MG63 (cell line): ENCODE measurements around the gene LELP1. TPM values are rescaled to one million over a fixed set of nuclear protein-coding genes. Genes with fewer than 3 reads are reported as not detected.
"Not testable (repeated sequence)": the region's sequence is repeated elsewhere in the genome, so short reads cannot be mapped to it uniquely, and the experiment has no call there.

ENCODE experiments used
- DNase-seq: peaks from one replicate; pipeline ENCODE4 v3.0.0-alpha.2; 2020
- H3K27me3 ChIP-seq: fragments of 250-450 bp; sonication (Bioruptor Pico); 2 replicates; pipeline ENCODE4 v1.5.1; 2020; ENCODE audit warnings: mild to moderate bottlenecking, moderate library complexity
- H3K36me3 ChIP-seq: fragments of 250-450 bp; sonication (Bioruptor Pico); 2 replicates; pipeline ENCODE4 v1.5.1; 2020; ENCODE audit warnings: mild to moderate bottlenecking, moderate library complexity
- H3K4me3 ChIP-seq: fragments of 250-450 bp; sonication (Bioruptor Pico); 2 replicates; pipeline ENCODE4 v1.5.1; 2020; ENCODE audit warnings: mild to moderate bottlenecking, moderate library complexity
- H3K9me3 ChIP-seq: fragments of 250-450 bp; sonication (Bioruptor Pico); 2 replicates; pipeline ENCODE4 v1.5.1; 2020; ENCODE audit warnings: mild to moderate bottlenecking, moderate library complexity
- total RNA-seq: library from RNA; depleted of rRNA; stranded (reverse); fragments of >200 nt; shearing (Covaris generic); gene quantifications from 2 replicates; pipeline ENCODE4 v1.2.3, GENCODE V29; 2014; ENCODE audit warnings: low replicate concordance; rRNA removed

Gene LELP1
- not detected in 2 replicates for total RNA-seq

DNA sequence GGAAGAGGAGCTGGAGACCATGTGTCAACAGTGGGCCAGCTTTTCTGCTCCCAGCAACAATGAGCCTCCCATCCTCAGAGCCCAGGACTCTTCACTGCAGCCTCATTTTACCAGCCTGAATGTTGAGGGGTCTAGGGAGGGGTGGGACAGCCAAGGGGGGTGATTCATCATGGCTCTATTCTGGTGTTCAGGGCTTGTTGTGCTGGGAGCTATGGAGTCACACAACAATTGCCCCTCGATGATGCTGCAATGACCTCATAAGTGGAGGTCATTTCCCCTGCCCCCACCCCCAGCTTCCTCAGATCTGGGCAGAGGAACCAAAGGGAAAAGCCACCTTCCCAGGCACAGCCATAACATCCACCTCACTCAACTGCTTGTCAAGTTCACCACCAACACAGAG is at the start of gene LELP1:
Gene LELP1, plus strand, starts transcription at position 301 of the 400 bp plus-strand sequence. CDS start 1,278 bp downstream, outside the sequence.
- H3K27me3 ChIP-seq = peaks cover 13% of the 10 kb centered on the region
- DNase-seq = no peak
- H3K36me3 ChIP-seq = no peaks in the 10 kb centered on the region
- no peaks in the 10 kb centered on the region; the same call in 1 of the 2 replicates for H3K9me3 ChIP-seq
- H3K4me3 ChIP-seq = no peak within 1 kb of the TSS

DNA sequence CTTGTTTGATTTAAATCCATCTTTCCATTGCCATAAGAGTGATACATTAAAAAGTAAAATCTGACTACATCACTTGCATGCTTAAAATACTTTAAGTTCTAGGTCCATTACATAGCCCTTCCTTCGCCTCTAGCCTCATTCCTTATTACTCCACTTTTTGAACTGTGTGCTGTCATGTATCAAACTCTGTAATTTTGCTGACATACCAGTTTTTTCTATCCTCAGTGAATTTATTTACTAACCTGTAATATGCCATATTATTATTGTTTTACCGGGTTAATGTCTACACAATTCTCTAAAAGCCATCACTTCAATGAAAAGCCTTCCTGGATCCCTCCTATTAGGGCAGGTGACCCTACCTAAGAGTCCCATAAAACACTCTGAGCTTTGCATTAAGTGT is 47.7 kb upstream of the LELP1 start:
- Histone ChIP-seq H3K36me3 (no peaks in the 10 kb centered on the region), H3K27me3 (peaks cover 11% of the 10 kb centered on the region), H3K9me3 (no peaks in the 10 kb centered on the region), H3K4me3 (no peak overlapping the region)
- no peak for DNase-seq

DNA sequence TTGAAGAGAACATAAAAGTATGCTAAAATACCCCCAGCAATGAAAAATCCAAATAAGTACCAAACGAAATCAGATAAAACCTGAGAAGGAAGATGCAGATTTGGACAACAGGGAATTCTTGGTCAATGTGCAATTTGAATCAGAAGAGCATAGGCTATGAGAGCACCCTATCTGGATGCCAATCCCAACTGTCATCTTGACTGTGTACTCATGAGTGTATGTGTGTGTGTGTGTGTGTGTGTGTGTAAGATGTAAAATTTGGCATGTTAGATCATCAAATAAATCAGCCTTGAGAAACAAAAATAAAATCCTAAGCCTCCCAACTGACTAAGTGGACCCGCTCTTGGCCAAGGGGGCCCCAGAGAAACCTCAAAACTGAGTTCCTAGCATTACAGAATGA is 34.5 kb upstream of the LELP1 start:
- no peak for DNase-seq
- Histone ChIP-seq H3K9me3 (no peaks in the 10 kb centered on the region), H3K36me3 (no peaks in the 10 kb centered on the region), H3K4me3 (no peak overlapping the region), H3K27me3 (peaks cover 7% of the 10 kb centered on the region)

DNA sequence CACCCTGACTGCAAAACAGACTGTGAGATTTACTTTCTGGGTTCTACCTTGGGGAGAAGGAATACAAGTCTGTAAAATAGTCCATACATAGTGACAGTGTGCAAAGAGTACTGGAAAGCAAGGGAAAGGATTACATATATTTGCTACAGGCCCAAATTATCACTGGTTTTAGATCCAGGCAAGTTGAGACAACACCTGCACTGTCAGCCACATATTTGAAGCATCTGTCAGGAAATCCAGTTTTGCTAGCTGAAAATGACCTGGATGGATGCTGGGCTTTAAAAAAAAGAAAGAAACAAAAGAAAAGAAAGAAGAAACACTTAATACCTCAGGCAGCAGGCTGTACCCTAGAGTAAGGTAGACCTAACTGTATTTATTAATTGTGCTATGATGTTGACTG is 28.6 kb upstream of the LELP1 start:
- no peaks in the 10 kb centered on the region for H3K9me3 ChIP-seq
- DNase-seq = no peak
- no peak overlapping the region for H3K4me3 ChIP-seq
- H3K36me3 ChIP-seq = no peaks in the 10 kb centered on the region
- peaks cover 15% of the 10 kb centered on the region for H3K27me3 ChIP-seq

DNA sequence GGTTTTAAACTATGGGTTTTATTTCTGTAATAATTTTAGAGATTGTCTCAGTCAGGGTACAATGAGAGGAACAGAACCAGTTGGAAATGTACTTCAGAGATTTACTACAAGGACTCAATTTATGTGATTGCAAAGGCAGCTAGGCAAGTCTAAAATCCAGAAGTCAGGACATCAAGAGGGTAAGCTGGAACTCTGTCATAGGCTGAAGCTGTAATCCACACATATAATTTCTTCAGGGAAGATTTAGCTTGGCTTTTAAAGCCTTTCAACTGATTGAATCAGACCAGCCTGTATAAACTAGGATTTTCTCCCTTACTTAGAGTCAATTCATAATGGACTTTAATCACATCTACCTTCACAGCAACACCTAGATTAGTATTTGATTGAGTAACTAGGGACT is 24.3 kb upstream of the LELP1 start:
- no peak overlapping the region for H3K4me3 ChIP-seq
- H3K36me3 ChIP-seq = no peaks in the 10 kb centered on the region
- H3K27me3 ChIP-seq = peaks cover 5% of the 10 kb centered on the region
- no peaks in the 10 kb centered on the region for H3K9me3 ChIP-seq
- DNase-seq = no peak

DNA sequence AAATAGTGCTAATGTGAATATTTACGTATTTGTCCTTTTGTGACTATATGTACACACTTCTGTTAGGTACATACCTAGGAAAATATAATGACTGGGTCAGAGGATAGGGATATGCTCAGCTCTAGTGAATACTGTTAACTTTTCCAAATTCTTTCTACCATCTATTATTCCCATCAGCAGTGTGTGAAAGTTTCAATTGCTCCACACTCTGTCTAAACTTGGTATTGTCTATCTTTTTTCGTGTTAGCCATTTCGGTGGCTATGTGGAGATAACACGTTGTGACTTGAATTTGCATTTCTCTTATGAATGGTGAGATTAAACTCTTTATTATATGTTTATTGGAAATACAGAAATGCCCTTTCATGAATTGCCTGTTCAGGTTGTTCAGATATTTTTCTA is 22.7 kb upstream of the LELP1 start:
- H3K9me3 ChIP-seq = no peaks in the 10 kb centered on the region

DNA sequence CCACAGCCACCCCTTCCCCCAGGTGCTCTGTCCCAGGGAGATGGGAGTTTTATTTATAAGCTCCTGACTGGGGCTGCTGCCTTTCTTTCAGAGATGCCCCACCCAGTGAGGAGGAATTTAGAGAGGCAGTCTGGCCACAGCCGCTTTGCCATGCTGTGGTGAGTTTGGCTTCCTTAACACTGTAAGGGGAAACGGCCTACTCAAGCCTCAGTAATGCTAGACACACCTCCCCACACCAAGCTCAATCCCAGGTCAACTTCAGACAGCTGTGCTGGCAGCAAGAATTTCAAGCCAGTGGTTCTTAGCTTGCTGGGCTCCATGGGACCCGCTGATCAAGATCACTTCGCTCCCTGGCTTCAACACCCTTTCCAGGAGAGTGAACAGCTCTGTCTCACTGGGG is 14.9 kb upstream of the LELP1 start:
- H3K36me3 ChIP-seq, H3K27me3 ChIP-seq, H3K4me3 ChIP-seq, H3K9me3 ChIP-seq: not testable (repeated sequence)
- DNase-seq = peak; percentile 4

More for the DNA sequence above, 22.7 kb upstream of the LELP1 start:
- Histone ChIP-seq H3K4me3 (no peak overlapping the region), H3K36me3 (no peaks in the 10 kb centered on the region), H3K27me3 (peaks cover 4% of the 10 kb centered on the region; the same call in 1 of the 2 replicates)
- DNase-seq = no peak

DNA sequence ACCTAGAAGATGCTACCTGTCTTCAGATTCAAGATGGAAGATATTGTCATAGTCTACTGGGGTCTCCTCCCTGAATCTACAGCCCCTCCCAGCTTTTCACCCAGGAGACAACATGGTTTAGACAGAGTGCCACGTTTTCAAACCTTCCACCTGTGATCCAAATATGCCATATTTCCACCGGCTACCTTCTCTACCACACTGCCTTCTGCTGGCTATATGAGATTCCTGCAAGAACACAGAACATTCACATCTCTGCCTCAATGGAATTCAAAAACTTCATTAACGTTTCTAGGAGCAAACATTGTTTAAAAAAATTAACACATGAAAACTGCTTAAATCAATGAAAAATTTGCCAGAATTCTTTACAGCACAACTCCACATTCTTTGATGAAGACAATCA is 12.9 kb upstream of the LELP1 start:
- H3K27me3 ChIP-seq = peaks cover 5% of the 10 kb centered on the region; the same call in 1 of the 2 replicates
- H3K9me3 ChIP-seq = no peaks in the 10 kb centered on the region
- no peak overlapping the region for H3K4me3 ChIP-seq
- DNase-seq = no peak
- H3K36me3 ChIP-seq = no peaks in the 10 kb centered on the region

DNA sequence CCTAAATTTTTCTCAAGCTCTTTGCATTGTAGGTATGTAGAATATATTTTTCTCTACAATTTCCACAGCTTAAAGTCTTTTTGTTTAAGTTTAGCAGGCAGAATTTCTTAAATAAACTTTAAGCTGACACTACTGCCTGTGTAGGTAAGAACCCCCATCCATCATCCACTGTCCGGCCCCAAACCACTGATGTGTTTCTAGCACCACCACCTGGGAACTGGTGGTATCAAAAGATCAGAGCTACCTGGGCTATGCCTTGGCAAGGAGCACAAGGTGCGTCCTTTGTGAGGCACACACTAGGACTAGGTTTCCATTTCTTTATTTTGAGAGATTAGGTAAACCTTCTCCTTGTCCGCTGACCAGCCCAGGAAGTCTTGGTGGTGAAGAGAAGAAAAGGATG is 10.5 kb upstream of the LELP1 start:
- no peak for DNase-seq
- H3K9me3 ChIP-seq = no peaks in the 10 kb centered on the region
- H3K4me3 ChIP-seq = no peak overlapping the region
- no peaks in the 10 kb centered on the region for H3K36me3 ChIP-seq
- H3K27me3 ChIP-seq = peaks cover 6% of the 10 kb centered on the region; the same call in 1 of the 2 replicates

DNA sequence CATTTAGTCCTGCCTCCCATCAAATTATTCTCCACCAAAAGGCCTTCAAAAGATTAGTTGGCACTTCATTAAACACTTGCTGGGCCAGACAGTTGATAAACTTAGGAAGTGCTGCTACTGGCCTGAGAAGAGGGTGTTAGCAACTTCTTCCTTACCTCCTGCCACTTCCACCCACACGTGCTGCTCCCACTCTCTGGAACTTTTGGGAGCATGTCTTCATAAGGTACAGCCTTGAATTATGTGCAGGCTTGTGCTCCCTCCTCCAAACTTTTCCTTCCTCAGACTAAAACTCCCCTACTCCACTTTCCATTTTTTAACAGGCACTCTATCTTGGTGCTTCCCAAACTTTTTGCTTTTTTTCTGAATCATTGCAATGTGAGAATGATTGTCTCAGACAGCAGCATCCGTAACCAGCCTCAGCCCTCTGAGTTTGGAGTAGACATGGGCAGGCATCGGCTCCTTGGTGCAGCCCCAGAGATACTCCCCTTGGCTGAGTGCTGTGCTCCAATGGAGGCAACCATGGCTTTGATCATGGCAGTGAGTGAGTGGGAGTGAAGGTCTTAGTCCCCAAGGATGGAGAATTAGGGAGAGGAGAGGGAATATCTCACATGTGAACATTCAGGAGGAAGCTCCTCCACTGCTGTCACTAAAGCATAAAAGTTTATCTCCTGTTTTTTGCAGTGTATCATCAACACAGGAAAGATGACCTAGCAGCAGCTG is 8.7 kb upstream of the LELP1 start:
- Histone ChIP-seq H3K4me3 (no peak overlapping the region), H3K9me3 (no peaks in the 10 kb centered on the region), H3K27me3 (peaks cover 18% of the 10 kb centered on the region), H3K36me3 (no peaks in the 10 kb centered on the region)
- no peak for DNase-seq

DNA sequence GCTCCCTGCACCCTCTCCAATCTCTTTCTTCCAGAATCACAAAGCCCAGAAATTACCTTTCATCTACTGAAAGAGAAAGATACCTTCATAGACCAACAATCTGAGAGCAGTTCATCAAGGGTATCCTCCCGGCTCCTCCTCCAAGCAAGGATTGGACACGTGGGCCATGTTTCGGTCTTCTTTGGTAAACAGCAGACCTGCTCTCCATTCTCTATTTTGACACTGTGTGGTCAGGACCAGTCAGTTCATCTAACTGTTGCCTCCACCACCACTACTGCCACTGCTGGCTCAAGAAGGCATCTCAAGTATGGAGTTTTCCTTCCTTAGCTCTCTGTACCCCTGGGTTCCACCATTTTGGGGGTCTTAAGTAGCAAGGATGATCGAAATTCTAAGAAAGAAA is 8.0 kb upstream of the LELP1 start:
- no peaks in the 10 kb centered on the region for H3K9me3 ChIP-seq
- no peak for DNase-seq
- H3K4me3 ChIP-seq = no peak overlapping the region
- peaks cover 18% of the 10 kb centered on the region for H3K27me3 ChIP-seq
- H3K36me3 ChIP-seq = no peaks in the 10 kb centered on the region

DNA sequence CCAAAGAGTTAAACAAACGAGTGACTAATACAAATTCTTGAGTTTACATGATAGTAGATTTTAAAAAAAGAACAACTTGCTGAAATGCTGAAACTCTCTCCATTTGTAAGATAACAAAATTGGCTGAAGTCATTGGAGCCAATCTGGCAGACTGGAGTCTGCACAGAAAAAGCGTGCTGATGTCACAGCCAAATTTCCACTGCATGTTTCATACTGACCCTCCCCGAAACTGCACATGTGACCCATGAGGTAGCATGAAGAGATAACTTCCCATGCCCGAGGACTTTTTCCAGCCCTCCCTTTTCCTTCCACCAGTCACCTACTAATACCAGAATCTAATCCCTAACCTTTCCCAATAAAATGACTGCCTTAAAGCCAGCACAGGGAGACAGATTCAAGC is 1.2 kb upstream of the LELP1 start:
- H3K27me3 ChIP-seq = peaks cover 16% of the 10 kb centered on the region
- H3K36me3 ChIP-seq = no peaks in the 10 kb centered on the region
- no peaks in the 10 kb centered on the region for H3K9me3 ChIP-seq
- no peak overlapping the region for H3K4me3 ChIP-seq
- no peak for DNase-seq

DNA sequence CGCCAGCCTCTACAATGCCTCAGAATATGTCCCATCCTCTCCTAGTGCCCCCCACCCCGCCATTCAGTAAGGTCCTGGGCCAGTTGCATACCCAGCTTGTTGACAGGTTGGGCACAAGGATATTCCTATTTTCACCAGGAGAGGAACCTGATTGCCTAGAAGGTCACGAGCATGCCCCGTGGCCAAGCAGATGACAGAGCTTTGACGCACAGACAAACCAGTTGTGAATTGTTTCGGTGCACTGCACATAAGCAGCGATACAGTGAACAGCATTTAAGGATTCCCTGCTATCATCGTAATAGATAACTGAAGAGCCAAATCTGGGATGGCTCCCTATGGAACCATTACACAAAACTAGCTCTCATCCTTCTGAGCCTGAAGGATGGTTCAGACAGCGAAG is 3.4 kb downstream of the LELP1 start:
- H3K9me3 ChIP-seq = no peaks in the 10 kb centered on the region; the same call in 1 of the 2 replicates
- H3K4me3 ChIP-seq = no peak overlapping the region
- H3K27me3 ChIP-seq = peaks cover 7% of the 10 kb centered on the region; the same call in 1 of the 2 replicates
- H3K36me3 ChIP-seq = no peaks in the 10 kb centered on the region
- DNase-seq = no peak

DNA sequence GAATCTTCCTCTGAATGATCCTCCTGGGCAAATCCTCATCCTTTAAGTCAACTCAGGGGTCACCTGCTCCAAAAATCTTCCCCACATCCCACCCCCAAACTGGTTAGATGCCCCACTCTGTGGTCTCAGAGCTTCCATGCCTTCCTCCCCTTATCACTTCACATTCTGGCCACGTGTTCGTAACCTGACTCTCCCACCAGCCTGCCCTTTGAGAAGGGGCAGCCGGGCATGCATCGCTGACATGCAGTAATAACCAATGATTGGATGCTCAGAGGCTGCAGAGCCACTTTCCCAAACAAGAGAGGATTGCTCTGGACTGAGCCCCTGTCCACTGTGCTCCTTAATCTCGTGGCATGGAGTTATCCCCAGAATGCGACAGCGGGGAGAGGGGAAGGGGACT is 7.0 kb downstream of the LELP1 start:
- no peaks in the 10 kb centered on the region for H3K36me3 ChIP-seq
- peaks cover 7% of the 10 kb centered on the region; the same call in 1 of the 2 replicates for H3K27me3 ChIP-seq
- no peak overlapping the region for H3K4me3 ChIP-seq
- no peaks in the 10 kb centered on the region; the same call in 1 of the 2 replicates for H3K9me3 ChIP-seq
- DNase-seq = no peak

DNA sequence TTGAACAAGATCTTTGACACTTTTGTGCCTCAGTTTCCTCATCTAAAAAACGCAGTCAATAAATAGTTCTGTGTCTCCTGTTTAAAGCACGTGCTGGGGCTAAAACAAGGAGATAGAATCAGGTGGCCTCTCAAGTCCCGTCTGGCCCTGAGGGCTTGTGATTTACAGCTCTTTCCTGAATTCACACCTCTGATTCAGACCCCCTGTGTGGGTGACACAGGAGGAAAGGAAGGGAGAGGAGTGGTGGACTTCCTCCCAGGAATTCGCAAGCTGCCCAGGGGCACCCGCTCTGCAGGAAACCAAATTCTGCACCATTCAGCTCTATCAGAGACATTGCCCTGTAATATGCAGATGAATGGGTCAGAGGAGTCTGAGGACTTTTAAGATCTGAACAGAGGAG is 9.0 kb downstream of the LELP1 start:
- Histone ChIP-seq H3K27me3 (peaks cover 7% of the 10 kb centered on the region; the same call in 1 of the 2 replicates), H3K4me3 (no peak overlapping the region), H3K9me3 (no peaks in the 10 kb centered on the region; the same call in 1 of the 2 replicates), H3K36me3 (no peaks in the 10 kb centered on the region)
- no peak for DNase-seq

DNA sequence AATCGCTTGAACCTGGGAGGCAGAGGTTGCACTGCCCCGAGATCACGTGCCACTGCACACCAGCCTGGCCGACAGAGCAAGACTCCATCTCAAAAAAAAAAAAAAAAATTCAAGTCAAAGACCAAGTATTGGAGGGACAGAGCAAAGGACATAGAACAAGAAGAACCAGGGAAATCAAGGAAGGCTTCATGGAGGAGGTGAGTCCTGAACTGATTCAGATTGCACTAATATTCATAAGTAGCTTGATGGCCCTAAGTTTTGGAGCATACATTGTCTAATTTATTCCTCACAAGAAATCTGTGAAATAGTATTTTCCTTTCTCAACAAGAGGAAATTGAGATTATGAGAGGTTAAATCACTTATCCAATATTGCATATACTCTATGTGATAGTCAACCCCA is 10.3 kb downstream of the LELP1 start:
- Histone ChIP-seq H3K9me3 (no peaks in the 10 kb centered on the region), H3K36me3 (no peaks in the 10 kb centered on the region), H3K27me3 (peaks cover 3% of the 10 kb centered on the region; the same call in 1 of the 2 replicates), H3K4me3 (no peak overlapping the region)
- DNase-seq = no peak

DNA sequence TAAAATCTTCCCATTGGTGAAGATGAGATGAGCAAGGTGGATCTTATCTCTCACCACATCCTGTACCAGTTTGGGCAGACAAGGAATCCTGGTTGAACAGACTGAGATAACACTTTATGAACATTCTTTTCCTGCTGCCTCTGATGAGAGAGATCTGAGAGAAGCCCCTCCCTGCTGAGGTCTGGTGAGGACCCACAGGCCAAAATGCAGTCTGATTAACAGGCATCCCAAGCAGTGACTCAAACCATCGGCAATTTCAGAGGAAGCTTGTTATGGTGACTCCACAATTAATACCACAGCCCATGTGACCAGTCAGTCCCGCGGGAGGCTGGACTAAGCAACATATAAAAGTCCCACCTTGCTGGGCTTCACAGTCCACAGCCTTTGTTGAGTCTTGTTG is 14.0 kb downstream of the LELP1 start, which contains the start of gene PRR9:
Gene PRR9, plus strand, starts transcription at position 373 of the 400 bp plus-strand sequence. CDS start 561 bp downstream, outside the sequence.
- no peaks in the 10 kb centered on the region for H3K36me3 ChIP-seq
- H3K9me3 ChIP-seq = no peaks in the 10 kb centered on the region
- no peaks in the 10 kb centered on the region for H3K27me3 ChIP-seq
- no peak within 1 kb of the TSS for H3K4me3 ChIP-seq
- no peak for DNase-seq
